Vagina (tissue), 2 donors: ENCODE measurements around the gene ZCCHC10.

Source experiments
- POLR2A ChIP-seq, 2 donors: fragments of 450-650 bp; IDR thresholded peaks; one replicate each; pipeline ENCODE4 v1.6.1; 2017; ENCODE audit warnings: antibody characterized with exemption in 2 of 2, mild to moderate bottlenecking in 2 of 2, moderate library complexity in 2 of 2
- POLR2AphosphoS5 ChIP-seq, 2 donors: sonication (generic); formaldehyde crosslinking; IDR thresholded peaks; one replicate each; pipeline ENCODE4 v1.9.0; 2017; ENCODE audit warnings: antibody characterized with exemption in 2 of 2, mild to moderate bottlenecking in 2 of 2, low read depth in 1 of 2; ENCODE audit not compliant: insufficient read depth in 1 of 2
- TF ChIP-seq, protein P1 (sequence below), 3 experiments: fragments of 450-650 bp in 2 of 3; fragments of 200-600 bp in 1 of 3; sonication (generic) in 1 of 3; IDR thresholded peaks; one replicate each; pipeline ENCODE4 v1.5.1; 2017 to 2019; ENCODE audit warnings: antibody characterized with exemption in 3 of 3, mild to moderate bottlenecking in 2 of 3, moderate library complexity in 2 of 3

DNA sequence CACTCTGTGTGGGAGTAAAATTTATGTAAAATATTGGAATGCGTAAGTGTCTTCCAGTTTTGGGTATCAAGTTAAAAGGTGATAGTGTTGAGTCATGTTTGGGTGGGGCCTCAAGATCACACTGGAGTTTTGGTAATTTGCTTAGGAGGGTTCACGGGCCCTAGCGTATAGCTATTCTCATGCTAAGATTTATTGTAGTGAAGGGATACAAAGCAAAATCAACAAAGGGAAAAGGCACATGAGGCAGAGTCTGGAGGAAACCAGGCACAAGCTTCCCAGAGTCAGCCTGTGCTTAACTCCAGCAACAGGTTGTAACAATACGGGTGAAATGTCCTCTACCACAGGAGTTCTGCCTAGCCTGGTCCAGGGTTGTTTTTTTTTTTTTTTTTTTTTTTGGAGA lies 45.7 kb upstream of the ZCCHC10 start:
- TF ChIP-seq, protein P1, sequence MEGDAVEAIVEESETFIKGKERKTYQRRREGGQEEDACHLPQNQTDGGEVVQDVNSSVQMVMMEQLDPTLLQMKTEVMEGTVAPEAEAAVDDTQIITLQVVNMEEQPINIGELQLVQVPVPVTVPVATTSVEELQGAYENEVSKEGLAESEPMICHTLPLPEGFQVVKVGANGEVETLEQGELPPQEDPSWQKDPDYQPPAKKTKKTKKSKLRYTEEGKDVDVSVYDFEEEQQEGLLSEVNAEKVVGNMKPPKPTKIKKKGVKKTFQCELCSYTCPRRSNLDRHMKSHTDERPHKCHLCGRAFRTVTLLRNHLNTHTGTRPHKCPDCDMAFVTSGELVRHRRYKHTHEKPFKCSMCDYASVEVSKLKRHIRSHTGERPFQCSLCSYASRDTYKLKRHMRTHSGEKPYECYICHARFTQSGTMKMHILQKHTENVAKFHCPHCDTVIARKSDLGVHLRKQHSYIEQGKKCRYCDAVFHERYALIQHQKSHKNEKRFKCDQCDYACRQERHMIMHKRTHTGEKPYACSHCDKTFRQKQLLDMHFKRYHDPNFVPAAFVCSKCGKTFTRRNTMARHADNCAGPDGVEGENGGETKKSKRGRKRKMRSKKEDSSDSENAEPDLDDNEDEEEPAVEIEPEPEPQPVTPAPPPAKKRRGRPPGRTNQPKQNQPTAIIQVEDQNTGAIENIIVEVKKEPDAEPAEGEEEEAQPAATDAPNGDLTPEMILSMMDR (IDR thresholded peaks at IDR 0.05): no peak
- TF ChIP-seq POLR2AphosphoS5 (IDR thresholded peaks at IDR 0.05; ENCODE audit: insufficient read depth in 1 of 2, low read depth in 1 of 2) (no peak), POLR2A (IDR thresholded peaks at IDR 0.05) (no peak)
